Panc1 (cell line): ENCODE results near the gene ISG15. TPM values are rescaled to one million over a fixed set of nuclear protein-coding genes. Genes with fewer than 3 reads are reported as not detected.

Source experiments
- ATAC-seq: fragments of 200-7000 bp; cut with Tn5 transposase; 2 replicates; pipeline ENCODE4 v1.9.1; 2020; ENCODE audit warnings: mild to moderate bottlenecking, moderate library complexity
- BruUV-seq: library from RNA; stranded (reverse); fragments of 400-500 nt; replicated peaks from 2 replicates; lab custom pipeline; 2021; lab: Mats Ljungman, UMichigan
- CTCF ChIA-PET: fragments of 300-600 bp; sonication (Branson Sonifier 250); formaldehyde crosslinking; loops from one replicate; lab custom pipeline; 2022; ENCODE audit warnings: antibody characterized with exemption; lab: Charles Lee
- POLR2A ChIA-PET: fragments of 300-600 bp; sonication (Branson Sonifier 250); formaldehyde crosslinking; loops from one replicate; lab custom pipeline; 2022; ENCODE audit warnings: antibody characterized with exemption; lab: Charles Lee
- DNase-seq: peaks from one replicate; pipeline ENCODE4 v3.0.0-alpha.2; 2010; ENCODE audit warnings: low read depth, low spot score
- H3K27ac ChIP-seq: 2 replicates; pipeline ENCODE4 v1.5.1; 2011; ENCODE audit warnings: mild to moderate bottlenecking, low read length, inconsistent platforms
- H3K27me3 ChIP-seq: fragments of 200-500 bp; sonication (Bioruptor generic); 2 replicates; pipeline ENCODE4 v1.6.0; 2014; ENCODE audit warnings: low read length, inconsistent platforms; ENCODE audit not compliant: control insufficient read depth, insufficient read depth
- H3K36me3 ChIP-seq: fragments of 200-500 bp; sonication (Bioruptor generic); 2 replicates; pipeline ENCODE4 v1.5.1; 2014; ENCODE audit warnings: inconsistent platforms, mild to moderate bottlenecking, low read length, moderate library complexity; ENCODE audit not compliant: control insufficient read depth, insufficient read depth
- H3K4me1 ChIP-seq: 2 replicates; pipeline ENCODE4 v1.5.1; 2011; ENCODE audit warnings: inconsistent platforms, mild to moderate bottlenecking, low read length, moderate library complexity; ENCODE audit not compliant: control insufficient read depth, insufficient read depth
- H3K4me3 ChIP-seq, 2 experiments: 2 replicates each; pipeline ENCODE4 v1.5.1; 2011 to 2012; ENCODE audit warnings: low read depth in 2 of 2, low read length in 2 of 2, mild to moderate bottlenecking in 2 of 2, inconsistent platforms in 1 of 2, moderate library complexity in 1 of 2
- H3K9me3 ChIP-seq: fragments of 200-500 bp; sonication (Bioruptor generic); 2 replicates; pipeline ENCODE4 v1.5.1; 2014; ENCODE audit warnings: low read depth, mild to moderate bottlenecking, inconsistent platforms, low read length, moderate library complexity; ENCODE audit not compliant: control insufficient read depth, insufficient read depth
- CTCF ChIP-seq: fragments of 450-650 bp; IDR thresholded peaks from 2 replicates; pipeline ENCODE4 v1.5.1; 2017; ENCODE audit warnings: mild to moderate bottlenecking
- POLR2AphosphoS5 ChIP-seq: IDR thresholded peaks from 2 replicates; pipeline ENCODE4 v1.6.1; 2012; ENCODE audit warnings: mild to moderate bottlenecking, low read depth, low read length, moderate library complexity
- REST ChIP-seq, 2 experiments: IDR thresholded peaks; 2 replicates each; pipeline ENCODE4 v1.6.1; 2011 to 2012; ENCODE audit warnings: low read depth in 2 of 2, control low read depth in 1 of 2, low read length in 1 of 2, mild to moderate bottlenecking in 1 of 2, moderate library complexity in 1 of 2; ENCODE audit not compliant: insufficient read depth in 1 of 2
- SIN3A ChIP-seq: IDR thresholded peaks from 2 replicates; pipeline ENCODE4 v1.6.1; 2012; ENCODE audit warnings: low read depth, mild to moderate bottlenecking, low read length, moderate library complexity, borderline replicate concordance; ENCODE audit not compliant: insufficient read depth
- TCF7L2 ChIP-seq: IDR thresholded peaks from 2 replicates; pipeline ENCODE4 v1.6.1; 2011; ENCODE audit warnings: mild to moderate bottlenecking, low read depth, low read length, inconsistent platforms
- in situ Hi-C: cut with HindIII; loops from 2 replicates; pipeline ENCODE4 v1.10.0; 2016; ENCODE audit warnings: low sequenced_read_pairs, low pct_unique_long_range_greater_than_20kb
- intact Hi-C: fragments of 100-400 bp; cut with micrococcal nuclease; formaldehyde crosslinking; loops from one replicate; pipeline ENCODE4 v1.10.0; 2022; ENCODE audit not compliant: unreplicated experiment
- total RNA-seq: library from RNA; stranded (reverse); gene quantifications from one replicate; pipeline ENCODE4 v1.2.1, GENCODE V29; 2021; ENCODE audit not compliant: unreplicated experiment

The ISG15 gene
- total RNA-seq, 1 experiment from 2014 or later = 102 TPM

- DNase-seq (no peak), ATAC-seq (no peak)
- intact Hi-C loops (no loop called here), in situ Hi-C loops (no loop called here)
- TF ChIP-seq TCF7L2 (no peak), POLR2AphosphoS5 (no peak), SIN3A (no peak), REST (IDR thresholded peaks at IDR 0.05; ENCODE audit: insufficient read depth in 1 of 2, low read depth in 2 of 2, low read length in 1 of 2) (no peak), CTCF (no peak; the same call in 1 of the 2 replicates)
- Histone ChIP-seq H3K4me3 (no peak overlapping the region), H3K4me1 (no peaks in the 10 kb centered on the region), H3K36me3 (no peaks in the 10 kb centered on the region; the same call in 1 of the 2 replicates), H3K9me3 (no peaks in the 10 kb centered on the region), H3K27me3 (no peaks in the 10 kb centered on the region), H3K27ac (no peak overlapping the region)
- POLR2A ChIA-PET = no interaction called here
- CTCF ChIA-PET = no interaction called here
- BruUV-seq = no TSS peak
These were observed 38.0 kb downstream of the ISG15 start for GRCh38 chr1:1051127-1051810.

GRCh38 chr1:1052003-1052840 lies 38.9 kb downstream of the ISG15 start:
- ATAC-seq (no peak), DNase-seq (no peak)
- in situ Hi-C loops (no loop called here), intact Hi-C loops (no loop called here)
- POLR2A ChIA-PET = no interaction called here
- Histone ChIP-seq H3K4me3 (no peak overlapping the region), H3K27me3 (no peaks in the 10 kb centered on the region), H3K4me1 (no peaks in the 10 kb centered on the region), H3K9me3 (no peaks in the 10 kb centered on the region), H3K27ac (no peak overlapping the region), H3K36me3 (no peaks in the 10 kb centered on the region; the same call in 1 of the 2 replicates)
- TF ChIP-seq TCF7L2 = no peak
- no peak for TF ChIP-seq CTCF
- TF ChIP-seq SIN3A = no peak
- no TSS peak for BruUV-seq
- CTCF ChIA-PET = no interaction called here
